Left colon (tissue), 2 donors: ENCODE results near the gene KIF16B. TPM values are rescaled to one million over a fixed set of nuclear protein-coding genes. Genes with fewer than 3 reads are reported as not detected.
"Not testable (repeated sequence)": the region's sequence is repeated elsewhere in the genome, so short reads cannot be mapped to it uniquely, and the experiment has no call there.

Experiments used
- ATAC-seq: fragments of 200-7000 bp; cut with Tn5 transposase; one replicate; pipeline ENCODE4 v1.9.1; 2020; ENCODE audit warnings: mild to moderate bottlenecking, moderate library complexity
- DNase-seq, 2 donors: peaks; one replicate each; pipeline ENCODE4 v3.0.0-alpha.2; 2020
- intact Hi-C, 2 donors: fragments of 100-400 bp; cut with DNase I in 1 of 2; cut with micrococcal nuclease in 1 of 2; formaldehyde crosslinking; loops; one replicate each; pipeline versions ENCODE4 v1.11.2 to v1.14.0; 2022; cut with DNase I, micrococcal nuclease
- total RNA-seq, 2 donors: library from RNA; stranded (reverse); fragmentation: NEBNext Ultra II Directional; extraction: Animal tissue kit (Norgen Biotek cat#: 25700); gene quantifications; one replicate each; pipeline ENCODE4 v1.2.1, GENCODE V29; 2021
- donor health status: DM: no; HTN: no; CAD: no.
- donor health status: DM: yes; HTN: yes; CAD: no.

The KIF16B gene
- total RNA-seq, 2 donors from 2014 or later: 66.9 to 71.1 TPM

- DNase-seq, ATAC-seq, intact Hi-C loops: not testable (repeated sequence)
Measured at GRCh38 chr20:16564079-16564478, 9.2 kb downstream of the KIF16B start.

- ATAC-seq (peak; percentile 63), DNase-seq (no peak)
Measured at GRCh38 chr20:16563066-16563806, 10.0 kb downstream of the KIF16B start.

GRCh38 chr20:16562259-16562658, 11.0 kb downstream of the KIF16B start:
- intact Hi-C loops: no loop called here
- DNase-seq (no peak), ATAC-seq (no peak)

More at GRCh38 chr20:16563066-16563806, 10.0 kb downstream of the KIF16B start:
- intact Hi-C loops: no loop called here

- intact Hi-C loops: no loop called here
- ATAC-seq: no peak
- no peak for DNase-seq
Measured at GRCh38 chr20:16560661-16561060, 12.6 kb downstream of the KIF16B start.

DNA sequence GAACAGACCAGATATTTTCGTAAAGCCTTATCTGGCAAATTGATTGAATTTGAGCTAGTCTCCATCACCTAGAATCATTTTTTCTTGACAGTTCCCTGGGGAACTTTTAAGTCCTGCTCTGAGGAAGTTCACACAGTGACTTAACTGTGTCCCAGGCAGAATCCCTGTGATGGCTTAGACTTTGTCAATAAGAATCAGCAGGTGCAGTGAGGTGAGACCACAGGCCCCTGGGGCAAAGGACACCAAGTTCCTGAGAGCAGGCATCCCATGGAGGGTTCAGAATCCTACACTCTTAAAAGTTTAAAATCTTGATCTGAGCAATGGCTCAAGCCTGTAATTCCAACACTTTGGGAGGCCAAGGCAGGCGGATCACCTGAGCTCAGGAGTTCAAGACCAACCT, 13.0 kb downstream of the KIF16B start:
- DNase-seq (no peak), ATAC-seq (no peak)
- intact Hi-C loops: no loop called here

GRCh38 chr20:16556301-16556700, 16.9 kb downstream of the KIF16B start:
- no peak for DNase-seq
- intact Hi-C loops: no loop called here
- no peak for ATAC-seq

DNA sequence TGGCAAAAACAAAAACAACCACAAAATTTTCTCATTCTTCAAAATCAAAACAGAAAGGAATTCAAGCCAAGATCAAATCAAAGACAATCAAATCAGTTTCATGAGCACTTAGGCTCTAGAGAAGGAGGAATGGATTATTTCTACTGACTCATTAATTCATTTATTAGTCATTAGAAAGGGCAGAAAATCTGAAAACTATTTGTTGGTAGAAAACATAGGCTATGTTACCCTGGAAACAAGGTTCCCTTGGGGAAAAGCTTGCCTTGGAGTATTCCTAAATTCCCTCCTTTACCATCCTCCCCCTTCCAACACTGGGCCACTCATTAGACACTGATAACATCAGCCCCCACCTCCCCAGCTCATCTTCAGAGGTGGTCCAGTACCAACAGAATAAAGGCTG, 17.5 kb downstream of the KIF16B start:
- no peak for ATAC-seq
- DNase-seq: no peak
- intact Hi-C loops: no loop called here

DNA sequence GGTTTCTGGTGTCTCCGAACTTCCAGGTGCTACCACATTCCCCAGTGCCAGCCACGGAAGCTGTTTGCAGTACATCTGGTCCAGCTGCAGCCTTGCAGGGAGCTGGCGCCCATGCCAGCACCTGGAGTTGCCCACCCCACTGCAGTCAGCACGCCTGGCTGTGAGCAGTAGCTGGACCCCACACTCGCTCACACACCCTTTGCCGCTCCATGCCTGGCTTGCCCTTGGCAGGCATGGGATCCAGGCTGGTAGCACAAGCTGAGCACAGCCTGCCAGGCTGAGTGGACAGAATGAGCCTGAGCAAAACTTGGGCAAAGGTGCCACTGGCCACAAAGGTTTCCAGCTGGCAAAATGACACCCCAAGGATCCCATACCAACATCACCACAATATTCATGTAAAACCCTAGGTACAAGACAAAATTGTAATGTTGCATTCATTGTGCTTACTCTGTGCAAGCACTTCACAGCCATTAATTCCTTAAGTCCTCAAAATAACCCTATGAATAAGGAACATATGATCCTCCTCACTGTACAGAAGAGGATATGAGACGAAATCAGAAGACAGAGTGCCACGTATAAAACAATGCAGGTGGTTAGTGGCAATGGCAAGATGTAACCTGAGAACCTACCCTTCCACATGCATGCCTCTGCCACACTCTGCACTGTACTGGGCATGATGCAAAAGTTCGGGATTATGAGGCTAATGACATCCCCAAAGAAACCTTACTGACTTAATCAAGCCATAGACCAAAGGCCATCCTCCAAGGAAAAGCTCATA, 18.3 kb downstream of the KIF16B start:
- ATAC-seq: no peak
- intact Hi-C loops: no loop called here
- no peak for DNase-seq

GRCh38 chr20:16553684-16554083, 19.6 kb downstream of the KIF16B start:
- no peak for ATAC-seq
- intact Hi-C loops: no loop called here
- no peak for DNase-seq

DNA sequence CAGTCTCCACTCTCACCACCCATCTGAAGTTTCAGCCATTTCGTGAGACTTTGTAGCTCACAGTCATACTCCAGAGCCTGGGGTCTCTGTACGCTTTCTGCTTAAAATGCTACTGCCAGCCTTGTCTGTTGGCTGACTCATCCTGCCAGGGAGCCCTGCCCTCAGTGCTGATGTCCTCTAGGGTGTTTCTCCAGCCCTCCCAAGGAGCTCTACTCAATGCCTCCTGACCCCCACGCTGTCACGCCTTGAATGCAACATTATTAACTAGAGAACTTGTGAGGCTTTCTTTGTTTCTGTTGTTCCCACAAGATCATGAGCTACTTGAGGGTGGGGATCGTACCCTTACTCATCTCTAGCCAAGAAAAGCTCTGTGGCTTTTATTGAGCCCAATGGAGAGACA, 20.1 kb downstream of the KIF16B start:
- ATAC-seq (no peak), DNase-seq (no peak)
- intact Hi-C loops: no loop called here

- DNase-seq (no peak), ATAC-seq (no peak)
- intact Hi-C loops: no loop called here
Measured at GRCh38 chr20:16552015-16552414, 21.2 kb downstream of the KIF16B start.

GRCh38 chr20:16551607-16552006, 21.6 kb downstream of the KIF16B start:
- DNase-seq (no peak), ATAC-seq (no peak)
- intact Hi-C loops: no loop called here

- DNase-seq (no peak), ATAC-seq (no peak)
- intact Hi-C loops: no loop called here
Measured at GRCh38 chr20:16548068-16548672, 25.1 kb downstream of the KIF16B start.

GRCh38 chr20:16544949-16545348, 28.3 kb downstream of the KIF16B start:
- intact Hi-C loops: no loop called here
- ATAC-seq (no peak), DNase-seq (no peak)

DNA sequence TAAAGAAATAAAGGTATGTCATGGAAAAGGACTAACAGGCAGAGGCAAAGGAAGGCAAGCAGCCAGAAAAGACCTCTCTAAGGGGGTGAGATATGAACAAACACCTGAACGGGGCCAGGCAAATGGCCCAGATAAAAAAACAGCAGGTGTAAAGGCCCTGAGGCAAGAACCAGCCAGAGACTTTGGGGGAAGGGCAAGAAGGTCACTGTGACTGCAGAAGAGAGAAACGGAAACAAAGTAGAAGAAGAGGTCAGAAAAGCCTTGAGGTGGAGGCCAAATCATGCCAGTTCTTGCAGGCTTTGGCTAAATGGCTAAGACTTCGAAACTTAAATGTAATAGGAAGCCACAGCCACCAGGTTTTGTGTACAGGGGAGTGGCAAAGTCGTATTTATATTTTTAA, 30.8 kb downstream of the KIF16B start:
- DNase-seq (no peak), ATAC-seq (no peak)
- intact Hi-C loops: no loop called here

GRCh38 chr20:16541878-16542277, 31.4 kb downstream of the KIF16B start:
- ATAC-seq: no peak
- DNase-seq: no peak
- intact Hi-C loops: no loop called here

- ATAC-seq (no peak), DNase-seq (no peak)
- intact Hi-C loops: no loop called here
Measured at GRCh38 chr20:16541226-16541625, 32.0 kb downstream of the KIF16B start.

GRCh38 chr20:16539280-16540021, 33.8 kb downstream of the KIF16B start:
- intact Hi-C loops: no loop called here
- ATAC-seq (peak; percentile 65), DNase-seq (peak in 1 of 2 donors; percentile 16)

DNA sequence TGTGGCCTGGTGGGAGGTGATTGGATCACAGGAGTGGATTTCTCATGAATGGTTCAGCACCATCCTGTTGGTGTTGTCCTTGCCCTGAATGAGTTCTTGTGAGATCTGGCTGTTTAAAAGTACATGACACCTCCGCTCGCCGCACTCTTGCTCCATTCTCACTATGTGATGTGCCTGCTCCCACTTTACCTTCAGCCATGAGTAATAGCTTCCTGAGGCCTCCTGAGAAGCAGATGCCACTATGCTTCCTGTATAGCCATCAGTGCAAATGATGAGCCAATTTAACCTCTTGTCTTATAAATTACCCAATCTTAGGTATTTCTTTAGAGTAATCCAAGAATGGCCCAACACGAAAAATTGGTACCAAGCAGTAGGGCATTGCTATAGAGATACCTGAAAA, 34.5 kb downstream of the KIF16B start:
- no peak for DNase-seq
- ATAC-seq: no peak
- intact Hi-C loops: no loop called here
